Cardiac fibroblast (primary cell): ENCODE data around the gene SVOP.

Experiments
- DNase-seq, 2 donors: peaks; one replicate each; pipeline versions ENCODE4 v3.0.0 to v3.0.0-alpha.2; 2010; ENCODE audit warnings: low read depth in 2 of 2
- H3K4me3 ChIP-seq, 2 donors: replicated peaks in 1 of 2; 1 replicate in 1 of 2; 2 replicates in 1 of 2; pipeline ENCODE4 v1.5.1; 2011; ENCODE audit warnings: low read depth in 2 of 2, low read length in 2 of 2, mild to moderate bottlenecking in 2 of 2, moderate library complexity in 1 of 2
- CTCF ChIP-seq: IDR thresholded peaks from one replicate; pipeline ENCODE4 v1.5.1; 2011; ENCODE audit warnings: low read depth, mild to moderate bottlenecking, low read length, inconsistent platforms

Gene SVOP

GRCh38 chr12:109020146-109020795, 597 bp downstream of the SVOP start:
- TF ChIP-seq CTCF = no peak
- DNase-seq = no peak
- no peak overlapping the region for H3K4me3 ChIP-seq

- TF ChIP-seq CTCF = no peak
These were observed 2.6 kb downstream of the SVOP start for GRCh38 chr12:109018296-109018695.

GRCh38 chr12:109016978-109017377, 3.9 kb downstream of the SVOP start:
- no peak overlapping the region for H3K4me3 ChIP-seq
- DNase-seq = no peak
- no peak for TF ChIP-seq CTCF

More at GRCh38 chr12:109018296-109018695, 2.6 kb downstream of the SVOP start:
- no peak overlapping the region for H3K4me3 ChIP-seq
- DNase-seq = no peak

- no peak for DNase-seq
- H3K4me3 ChIP-seq = no peak overlapping the region
- no peak for TF ChIP-seq CTCF
These were observed 4.9 kb downstream of the SVOP start for GRCh38 chr12:109016016-109016415.

- no peak for DNase-seq
- TF ChIP-seq CTCF = no peak
- no peak overlapping the region for H3K4me3 ChIP-seq
These were observed 5.7 kb downstream of the SVOP start for GRCh38 chr12:109014984-109015765.

GRCh38 chr12:109010259-109010658, 10.6 kb downstream of the SVOP start:
- H3K4me3 ChIP-seq = no peak overlapping the region
- TF ChIP-seq CTCF = no peak
- DNase-seq = no peak
